ENCODE data around the gene BMP7.
A peak's percentile ranks its signal among the peaks of the same experiment; 100 is the strongest.

BMP7 gene

GRCh38 chr20:57225830-57226229, 40.6 kb downstream of the BMP7 start:
- DNase-seq (ENCODE audit: low spot score): no peak

DNA sequence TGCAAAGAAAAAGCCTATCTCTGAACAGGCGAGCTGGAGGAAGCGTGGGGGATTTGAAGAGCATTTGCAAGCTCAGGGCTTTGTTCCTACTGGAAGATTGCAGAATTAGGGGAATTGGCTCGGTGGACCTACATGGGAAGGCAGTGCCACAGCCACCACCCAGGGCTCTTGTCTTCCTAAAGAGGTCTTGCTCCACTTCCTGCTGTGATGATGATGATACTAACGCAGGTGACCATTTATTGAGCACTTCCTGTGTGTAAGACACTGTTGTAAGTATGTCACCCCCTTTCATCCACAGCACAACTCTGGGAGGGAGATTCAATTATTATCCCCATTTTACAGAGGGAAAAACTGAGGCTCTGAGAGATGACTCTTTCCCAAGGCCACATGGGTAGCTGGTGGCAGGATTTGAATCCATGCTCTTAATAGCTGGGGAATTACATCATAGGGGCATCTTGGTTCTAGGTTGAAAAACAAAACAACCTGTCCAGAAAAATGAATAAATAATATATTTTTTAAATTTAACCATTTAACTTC, 41.2 kb downstream of the BMP7 start:
- no peak for DNase-seq (ENCODE audit: low spot score)

DNA sequence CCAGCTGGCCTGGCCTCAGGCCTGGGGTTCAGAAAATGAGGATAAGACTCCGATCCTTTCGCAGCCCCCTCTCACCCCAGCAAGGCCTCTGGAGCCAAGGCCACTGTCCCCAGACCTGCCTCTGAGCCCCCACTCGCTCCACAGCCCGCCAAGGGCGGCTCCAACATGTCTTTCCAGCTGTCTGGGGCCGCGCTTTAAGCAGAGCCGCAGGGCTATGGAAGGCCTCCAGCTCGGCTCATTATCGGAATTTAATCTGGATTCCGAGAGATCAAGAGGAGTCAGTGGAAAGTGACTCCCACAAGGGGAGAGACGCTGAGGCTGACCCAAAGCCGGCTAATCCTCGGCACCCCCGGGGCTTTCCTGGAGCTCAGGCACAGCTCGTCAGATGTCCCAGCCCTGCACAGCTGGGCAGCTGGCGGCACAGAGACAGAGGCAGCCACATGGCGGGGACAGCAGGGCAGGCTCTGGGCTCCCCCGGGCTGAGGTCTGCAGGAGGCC, 41.8 kb downstream of the BMP7 start:
- peak; percentile 65 for DNase-seq (ENCODE audit: low spot score)

DNA sequence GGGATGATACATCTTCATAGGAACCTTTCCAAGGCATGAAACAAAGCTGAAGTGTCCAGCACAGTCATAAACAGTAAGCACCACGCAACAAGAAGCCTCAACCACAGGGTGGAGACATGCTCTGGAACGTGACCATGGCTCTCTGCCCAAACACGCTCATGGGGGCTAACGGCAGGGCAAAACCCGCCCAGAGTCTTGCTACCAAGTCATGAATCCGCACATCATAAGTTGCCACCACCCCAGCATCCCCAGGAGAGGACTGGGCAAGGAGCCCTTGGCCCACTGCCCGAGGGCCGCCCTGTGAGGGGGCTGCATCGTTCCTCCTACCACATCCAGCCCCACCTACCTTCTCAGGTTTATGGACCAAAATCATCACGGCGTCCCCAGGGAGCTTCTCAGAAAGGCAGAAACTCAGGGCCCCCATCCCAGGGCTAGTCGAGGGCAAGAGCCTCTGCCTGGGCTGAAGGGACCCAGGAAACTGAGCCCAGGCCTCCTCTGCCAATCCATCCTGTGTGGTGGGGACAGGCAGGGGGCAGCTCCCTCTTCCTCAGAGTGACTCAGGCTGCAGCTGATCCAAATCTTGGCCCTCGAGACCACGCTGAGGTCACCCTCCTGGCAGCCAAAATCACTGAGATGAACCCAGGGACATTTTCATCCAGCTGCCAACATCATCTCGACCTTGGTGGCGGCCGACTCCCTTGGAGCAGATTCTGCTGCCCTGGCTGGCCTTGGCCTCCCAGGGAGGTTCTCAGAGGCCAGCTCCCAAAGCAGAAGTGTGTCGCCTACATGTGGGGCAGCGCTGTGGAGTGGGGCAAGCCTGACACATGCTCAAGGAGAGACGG, 42.6 kb downstream of the BMP7 start:
- peak; percentile 85 for DNase-seq (ENCODE audit: low spot score)

GRCh38 chr20:57222631-57222950, 43.9 kb downstream of the BMP7 start:
- no peak for DNase-seq (ENCODE audit: low spot score)

DNA sequence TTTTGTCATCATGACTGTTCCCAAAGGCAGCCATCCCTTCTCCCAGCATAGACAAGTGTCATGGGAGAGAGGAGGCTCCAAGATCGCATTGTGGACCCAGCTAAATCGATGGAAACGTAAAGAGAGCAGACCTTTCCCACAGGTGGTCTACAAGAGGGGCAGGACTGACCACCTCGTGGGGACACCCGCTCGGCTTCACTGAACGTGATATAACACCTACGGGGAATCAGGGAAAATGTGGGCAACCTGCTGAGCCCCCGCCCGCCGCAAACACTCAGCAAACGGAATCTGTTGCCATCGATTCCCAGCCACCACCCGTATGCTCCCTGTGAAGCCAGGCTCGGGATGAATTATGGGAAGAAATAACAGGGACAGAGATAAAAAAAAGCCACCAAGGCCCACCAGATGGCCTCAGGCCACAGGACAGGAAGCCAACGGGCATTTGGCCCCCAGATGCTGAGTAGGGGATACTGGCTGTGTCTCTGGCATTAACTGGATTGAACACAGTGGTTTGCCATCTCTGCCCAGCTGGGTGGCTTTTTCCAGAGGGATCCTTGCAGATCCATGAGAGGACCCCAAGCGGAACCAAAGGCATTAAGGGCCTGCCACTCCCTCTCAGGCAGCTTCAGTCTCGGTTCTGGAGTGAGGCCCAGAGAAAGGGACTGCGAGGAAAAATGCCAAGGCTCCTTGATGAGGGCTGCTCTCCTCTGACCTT, 44.4 kb downstream of the BMP7 start:
- DNase-seq (ENCODE audit: low spot score): no peak

GRCh38 chr20:57220337-57221145, 45.9 kb downstream of the BMP7 start:
- peak; percentile 54 for DNase-seq (ENCODE audit: low spot score)

DNA sequence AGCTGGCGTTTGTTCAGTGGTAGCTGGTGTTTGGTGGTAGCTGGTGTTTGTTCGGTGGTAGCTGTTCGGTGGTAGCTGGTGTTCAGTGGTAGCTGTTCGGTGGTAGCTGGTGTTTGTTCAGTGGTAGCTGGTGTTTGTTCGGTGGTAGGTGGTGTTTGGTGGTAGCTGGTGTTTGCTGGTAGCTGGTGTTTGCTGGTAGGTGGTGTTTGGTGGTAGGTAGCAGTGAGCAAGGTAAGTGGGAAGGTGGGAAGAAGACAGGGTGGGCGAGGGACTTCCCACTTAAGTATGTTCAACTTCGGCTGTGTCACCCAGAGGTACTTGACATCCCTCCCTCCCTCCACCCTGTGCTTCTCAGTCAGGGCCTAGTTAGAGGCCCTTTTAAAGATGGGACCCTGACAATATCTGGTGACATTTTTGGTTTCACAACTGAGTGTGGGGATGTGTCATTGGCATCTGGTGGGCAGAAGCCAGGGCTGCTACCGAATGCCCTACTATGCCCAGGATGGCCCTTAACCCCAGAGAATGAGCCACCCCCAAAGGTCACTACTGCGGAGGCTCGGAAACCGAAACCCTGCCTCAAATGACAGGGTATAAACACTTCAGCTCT, 47.3 kb downstream of the BMP7 start:
- no peak for DNase-seq (ENCODE audit: low spot score)

DNA sequence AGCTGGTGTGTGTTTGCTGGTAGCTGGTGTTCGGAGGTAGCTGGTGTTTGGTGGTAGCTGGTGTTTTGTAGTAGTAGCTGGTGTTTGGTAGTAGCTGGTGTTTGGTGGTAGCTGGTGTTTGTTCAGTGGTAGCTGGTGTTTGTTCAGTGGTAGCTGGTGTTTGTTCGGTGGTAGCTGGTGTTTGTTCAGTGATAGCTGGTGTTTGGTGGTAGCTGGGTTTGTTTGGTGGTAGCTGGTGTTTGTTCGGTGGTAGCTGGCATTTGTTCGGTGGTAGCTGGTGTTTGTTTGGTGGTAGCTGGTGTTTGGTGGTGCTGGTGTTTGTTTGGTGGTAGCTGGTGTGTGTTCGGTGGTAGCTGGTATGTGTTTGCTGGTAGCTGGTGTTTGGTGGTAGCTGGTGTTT, 48.0 kb downstream of the BMP7 start:
- DNase-seq (ENCODE audit: low spot score): no peak

DNA sequence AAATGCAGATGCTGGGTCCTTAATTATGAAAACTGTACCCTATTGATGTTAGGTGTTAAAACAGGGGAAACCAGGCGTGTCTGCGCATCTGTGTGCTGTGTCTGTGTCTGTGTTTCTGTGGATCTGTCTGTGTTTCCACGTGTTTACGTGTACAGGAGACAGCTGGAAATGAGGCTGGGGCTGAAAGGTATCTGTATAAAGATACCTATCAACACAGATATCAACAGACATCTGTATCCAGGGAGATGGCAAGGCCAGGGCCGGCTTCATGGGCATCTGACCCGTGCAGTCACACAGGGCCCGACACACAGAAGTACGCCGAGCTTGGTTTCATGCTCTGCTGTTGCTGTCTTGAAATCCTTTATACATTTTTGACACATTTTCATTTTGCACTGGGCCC, 48.6 kb downstream of the BMP7 start:
- DNase-seq (ENCODE audit: low spot score): no peak

DNA sequence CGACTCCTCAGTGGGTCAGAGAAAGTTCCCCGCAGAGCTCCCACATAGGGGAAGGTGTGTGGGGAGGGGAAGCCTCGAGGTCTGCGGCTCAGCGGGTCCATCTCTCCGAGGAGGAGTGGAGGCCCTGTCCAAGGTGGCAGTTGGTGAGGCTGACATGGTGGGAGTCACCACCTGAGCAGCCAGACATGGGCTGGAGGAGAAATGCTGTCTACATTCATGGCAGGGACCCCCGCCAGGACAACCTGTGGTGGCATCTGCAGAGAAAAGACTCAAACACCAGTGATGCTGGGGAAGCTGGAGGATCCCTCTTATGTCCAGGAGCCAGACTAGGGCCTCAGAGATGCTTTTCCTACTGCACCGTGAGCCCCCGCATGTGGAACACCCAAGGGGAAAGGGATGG, 49.8 kb downstream of the BMP7 start:
- no peak for DNase-seq (ENCODE audit: low spot score)

GRCh38 chr20:57215826-57216471, 50.5 kb downstream of the BMP7 start:
- DNase-seq (ENCODE audit: low spot score): no peak

DNA sequence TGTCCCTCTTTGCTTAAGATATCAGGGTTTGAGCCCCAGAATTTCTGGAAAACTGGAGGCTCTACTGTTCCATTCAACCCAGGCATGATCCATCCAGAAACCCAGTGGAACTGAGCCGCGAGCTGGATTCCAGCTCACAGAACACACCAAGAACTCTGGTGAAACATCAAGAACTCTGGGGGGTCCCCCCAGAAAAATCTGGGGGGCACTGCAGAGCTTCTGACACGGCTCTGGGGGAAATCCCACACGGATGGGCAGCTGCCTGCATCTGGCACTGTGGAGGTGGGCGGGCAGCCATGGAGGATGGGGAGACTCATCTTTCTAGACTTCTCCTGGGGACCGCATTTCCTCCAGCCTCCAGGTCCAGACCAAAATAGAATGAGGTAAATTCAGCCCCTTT, 51.0 kb downstream of the BMP7 start:
- DNase-seq (ENCODE audit: low spot score): no peak

- no peak for DNase-seq (ENCODE audit: low spot score)
These were observed 51.5 kb downstream of the BMP7 start for GRCh38 chr20:57214948-57215347.

DNA sequence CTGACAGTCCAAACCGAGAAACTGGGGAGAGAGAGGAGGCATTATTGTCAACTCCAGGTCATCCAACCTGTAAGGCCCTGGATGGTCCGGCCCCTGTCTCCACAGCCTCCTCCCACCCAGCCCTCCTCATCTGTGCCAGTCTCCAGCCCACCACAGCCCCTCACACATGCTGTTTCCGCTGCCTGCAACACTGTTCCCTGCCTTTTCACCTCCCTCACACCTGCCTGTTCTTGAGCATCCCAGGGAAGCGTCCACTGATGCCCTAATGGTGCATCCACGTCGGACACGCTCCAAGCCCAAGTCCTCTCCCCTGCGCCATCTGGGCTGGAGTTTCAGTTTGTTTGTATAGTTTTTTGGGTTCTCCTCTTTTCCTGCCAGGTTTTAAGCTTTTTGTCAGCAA, 52.0 kb downstream of the BMP7 start:
- no peak for DNase-seq (ENCODE audit: low spot score)

- DNase-seq (ENCODE audit: low spot score): no peak
These were observed 52.5 kb downstream of the BMP7 start for GRCh38 chr20:57213924-57214323.

DNA sequence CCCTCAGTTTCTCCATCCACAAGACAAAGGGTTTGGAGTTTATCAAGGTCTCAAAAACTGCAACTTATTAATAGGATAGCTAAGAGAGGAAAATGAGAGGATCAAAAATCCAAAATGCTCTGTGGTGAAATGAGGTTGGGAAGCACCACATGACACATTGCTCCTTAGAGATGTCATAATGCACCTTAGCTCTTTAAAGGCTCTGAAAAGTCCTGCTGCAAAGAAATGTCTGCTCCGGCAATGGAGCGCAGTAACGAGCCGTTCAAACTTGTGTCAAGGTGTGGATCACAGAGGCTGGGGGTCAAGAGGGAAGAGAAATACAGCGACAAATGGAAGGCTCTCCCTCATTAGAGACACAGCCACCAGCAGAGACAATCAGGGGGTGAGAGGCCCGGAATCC, 53.1 kb downstream of the BMP7 start:
- DNase-seq (ENCODE audit: low spot score): no peak

DNA sequence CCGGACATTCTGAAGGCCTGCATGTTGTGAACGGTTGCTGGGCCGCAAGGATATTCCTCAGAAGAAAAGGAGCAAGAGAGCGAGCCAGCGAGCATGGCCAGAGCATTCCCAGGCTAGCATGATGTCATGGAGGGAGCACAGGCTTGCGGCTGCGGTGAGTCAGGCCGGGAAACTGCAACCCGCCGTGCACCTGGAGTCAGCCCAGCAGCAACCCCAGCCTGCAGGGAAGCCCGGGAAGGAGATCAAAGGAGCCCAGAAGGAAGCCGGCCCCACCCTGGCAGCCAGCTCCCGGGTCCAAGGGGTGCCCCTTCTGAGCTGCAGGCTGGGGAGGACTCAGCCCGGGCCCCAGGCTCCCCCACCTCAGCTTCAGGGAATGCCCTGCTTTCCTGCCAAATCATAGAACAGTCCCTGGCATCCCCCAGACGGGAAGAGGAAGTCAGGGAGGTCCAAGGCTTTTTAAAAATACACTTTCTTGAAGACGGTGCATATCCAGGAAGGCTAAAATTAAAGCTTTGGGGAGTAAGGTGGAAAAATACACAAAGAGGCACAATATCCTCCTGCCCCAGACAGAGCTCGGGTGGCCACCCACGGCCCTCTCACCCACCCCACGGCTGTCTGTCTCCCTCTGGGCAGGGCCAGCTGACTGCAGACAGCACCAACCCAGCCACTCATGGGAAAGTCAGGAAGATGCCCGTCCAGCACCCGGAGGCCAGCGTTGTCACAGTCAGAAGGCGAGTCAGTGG, 53.7 kb downstream of the BMP7 start:
- DNase-seq (ENCODE audit: low spot score): peak; percentile 97

DNA sequence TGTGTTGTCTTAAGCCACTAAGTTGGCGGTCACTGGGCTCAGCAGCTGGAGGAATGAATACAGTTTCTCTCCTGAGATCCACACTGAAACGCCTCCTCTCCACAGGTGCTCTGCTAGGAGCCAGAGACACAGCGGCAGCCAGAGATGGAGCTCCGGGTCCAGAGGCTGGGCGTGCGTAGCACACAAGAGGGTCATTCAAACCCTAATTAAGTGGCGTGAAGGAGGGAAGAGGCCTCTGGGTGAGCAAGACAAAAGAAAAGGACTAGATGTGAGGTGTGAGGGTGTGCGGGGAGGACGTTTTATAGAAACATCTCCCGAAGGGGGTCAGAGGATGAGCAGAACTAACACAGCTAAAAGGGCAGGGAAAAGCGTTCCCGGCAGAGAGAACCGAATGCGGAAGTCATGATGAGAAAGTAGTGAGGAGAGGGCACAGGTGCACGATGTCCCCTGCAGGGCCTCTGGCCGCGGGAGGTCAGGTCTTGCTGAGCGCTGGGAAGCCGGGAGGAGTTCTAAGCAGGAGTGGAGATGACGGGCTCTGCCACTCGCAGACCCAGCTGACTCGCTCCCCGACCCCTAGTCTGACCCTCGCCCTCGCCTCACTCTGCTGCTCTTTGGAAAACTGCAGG, 54.4 kb downstream of the BMP7 start:
- DNase-seq (ENCODE audit: low spot score): no peak

- no peak for DNase-seq (ENCODE audit: low spot score)
These were observed 55.0 kb downstream of the BMP7 start for GRCh38 chr20:57211406-57211805.

All from AG20443 (cell line).